ENCODE data around the gene PDGFB. TPM values are rescaled to one million over a fixed set of nuclear protein-coding genes. Genes with fewer than 3 reads are reported as not detected.

The PDGFB gene
- total RNA-seq, 1 experiment from 2014 or later = 9.2 TPM

DNA sequence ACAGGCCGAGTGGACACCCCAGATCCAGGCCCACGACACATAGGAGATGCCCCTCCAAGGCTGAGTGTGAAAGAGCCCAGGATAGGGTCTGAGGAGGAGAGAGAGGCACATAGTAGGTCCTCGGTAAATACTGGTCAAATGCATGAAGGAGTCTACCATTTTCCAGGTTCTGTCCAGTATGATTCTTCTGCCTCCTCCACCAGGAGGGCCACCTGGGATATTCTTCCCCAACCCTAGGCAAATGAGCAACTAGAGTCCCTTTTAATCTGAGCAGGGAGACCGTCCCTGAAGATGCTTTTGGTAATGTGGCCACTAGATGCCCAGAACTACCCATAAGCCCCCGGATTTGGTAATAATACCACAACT lies 6.7 kb downstream of the PDGFB start (continued):
- TF ChIP-seq ARID4B (CRISPR knock-in tag; IDR thresholded peaks at IDR 0.05; ENCODE audit: borderline replicate concordance) (no peak), SMAD4 (CRISPR knock-in tag; IDR thresholded peaks at IDR 0.05) (no peak), NFYB (CRISPR knock-in tag; conservative IDR thresholded peaks at IDR 0.05; ENCODE audit: low read depth) (no peak)
- TF ChIP-seq, protein P1, sequence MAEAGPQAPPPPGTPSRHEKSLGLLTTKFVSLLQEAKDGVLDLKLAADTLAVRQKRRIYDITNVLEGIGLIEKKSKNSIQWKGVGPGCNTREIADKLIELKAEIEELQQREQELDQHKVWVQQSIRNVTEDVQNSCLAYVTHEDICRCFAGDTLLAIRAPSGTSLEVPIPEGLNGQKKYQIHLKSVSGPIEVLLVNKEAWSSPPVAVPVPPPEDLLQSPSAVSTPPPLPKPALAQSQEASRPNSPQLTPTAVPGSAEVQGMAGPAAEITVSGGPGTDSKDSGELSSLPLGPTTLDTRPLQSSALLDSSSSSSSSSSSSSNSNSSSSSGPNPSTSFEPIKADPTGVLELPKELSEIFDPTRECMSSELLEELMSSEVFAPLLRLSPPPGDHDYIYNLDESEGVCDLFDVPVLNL (CRISPR knock-in tag; IDR thresholded peaks at IDR 0.05; ENCODE audit: borderline replicate concordance, low read depth) = no peak
- TF ChIP-seq, protein P2, sequence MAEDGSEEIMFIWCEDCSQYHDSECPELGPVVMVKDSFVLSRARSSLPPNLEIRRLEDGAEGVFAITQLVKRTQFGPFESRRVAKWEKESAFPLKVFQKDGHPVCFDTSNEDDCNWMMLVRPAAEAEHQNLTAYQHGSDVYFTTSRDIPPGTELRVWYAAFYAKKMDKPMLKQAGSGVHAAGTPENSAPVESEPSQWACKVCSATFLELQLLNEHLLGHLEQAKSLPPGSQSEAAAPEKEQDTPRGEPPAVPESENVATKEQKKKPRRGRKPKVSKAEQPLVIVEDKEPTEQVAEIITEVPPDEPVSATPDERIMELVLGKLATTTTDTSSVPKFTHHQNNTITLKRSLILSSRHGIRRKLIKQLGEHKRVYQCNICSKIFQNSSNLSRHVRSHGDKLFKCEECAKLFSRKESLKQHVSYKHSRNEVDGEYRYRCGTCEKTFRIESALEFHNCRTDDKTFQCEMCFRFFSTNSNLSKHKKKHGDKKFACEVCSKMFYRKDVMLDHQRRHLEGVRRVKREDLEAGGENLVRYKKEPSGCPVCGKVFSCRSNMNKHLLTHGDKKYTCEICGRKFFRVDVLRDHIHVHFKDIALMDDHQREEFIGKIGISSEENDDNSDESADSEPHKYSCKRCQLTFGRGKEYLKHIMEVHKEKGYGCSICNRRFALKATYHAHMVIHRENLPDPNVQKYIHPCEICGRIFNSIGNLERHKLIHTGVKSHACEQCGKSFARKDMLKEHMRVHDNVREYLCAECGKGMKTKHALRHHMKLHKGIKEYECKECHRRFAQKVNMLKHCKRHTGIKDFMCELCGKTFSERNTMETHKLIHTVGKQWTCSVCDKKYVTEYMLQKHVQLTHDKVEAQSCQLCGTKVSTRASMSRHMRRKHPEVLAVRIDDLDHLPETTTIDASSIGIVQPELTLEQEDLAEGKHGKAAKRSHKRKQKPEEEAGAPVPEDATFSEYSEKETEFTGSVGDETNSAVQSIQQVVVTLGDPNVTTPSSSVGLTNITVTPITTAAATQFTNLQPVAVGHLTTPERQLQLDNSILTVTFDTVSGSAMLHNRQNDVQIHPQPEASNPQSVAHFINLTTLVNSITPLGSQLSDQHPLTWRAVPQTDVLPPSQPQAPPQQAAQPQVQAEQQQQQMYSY (CRISPR knock-in tag; IDR thresholded peaks at IDR 0.05) = no peak

DNA sequence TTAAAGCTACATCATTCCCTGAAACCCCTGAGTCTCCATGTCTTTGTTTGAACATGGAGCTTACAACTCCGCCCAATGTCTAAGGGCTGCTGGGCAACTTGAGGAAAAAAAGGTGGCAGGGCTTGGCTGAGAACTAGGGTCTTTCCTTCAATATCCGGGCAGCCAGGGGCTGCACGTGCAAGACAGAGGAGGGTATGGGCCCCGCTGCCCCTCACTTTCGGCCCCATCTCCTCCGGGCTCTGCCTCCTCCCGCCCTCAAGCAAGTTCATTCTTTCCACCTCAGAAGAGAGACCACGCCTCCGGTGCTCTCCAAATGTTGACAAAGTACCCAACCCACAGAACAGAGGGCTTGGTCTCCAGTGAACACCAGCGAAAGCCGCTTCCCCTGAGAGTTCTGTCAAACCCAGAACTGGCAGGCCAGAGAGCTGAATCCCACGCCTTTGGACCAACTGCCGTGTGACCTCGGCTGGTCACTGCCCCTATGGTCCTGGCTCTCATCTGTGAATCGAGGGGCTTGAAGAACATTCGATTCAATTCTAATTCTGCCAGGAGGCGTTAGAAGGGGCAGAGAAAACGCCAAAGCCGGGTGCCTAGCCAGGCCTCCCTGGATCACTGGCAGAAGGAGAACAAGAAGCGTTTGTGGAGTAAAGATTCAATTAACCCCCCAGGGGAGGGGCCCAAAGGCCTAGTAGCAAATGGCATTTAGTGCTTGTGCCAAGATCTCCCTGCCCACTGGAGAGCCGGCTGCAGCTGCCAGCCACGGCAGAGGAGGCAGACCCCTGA lies 7.3 kb downstream of the PDGFB start:
- POLR2A ChIA-PET = interaction anchor here (0.6 to 1.3 kb wide), 3 partner anchors 28 to 139 kb away, joined by 3 to 6 read pairs (median 3); no protein-coding TSS in a partner anchor

More for the DNA sequence above, 7.3 kb downstream of the PDGFB start:
- no peaks in the 10 kb centered on the region for H3K9me3 Mint-ChIP-seq
- ATAC-seq (no peak), DNase-seq (ENCODE audit: low spot score) (no peak)
- no peak overlapping the region for H3K4me3 Mint-ChIP-seq
- peaks cover 62% of the 10 kb centered on the region for H3K27me3 Mint-ChIP-seq (ENCODE audit: low read depth)
- no peak for TF ChIP-seq ZNF121 (CRISPR knock-in tag; IDR thresholded peaks at IDR 0.05)
- no peak for TF ChIP-seq ZNF232 (CRISPR knock-in tag; IDR thresholded peaks at IDR 0.05)
- no peak for TF ChIP-seq FOXP1 (CRISPR knock-in tag; IDR thresholded peaks at IDR 0.05; ENCODE audit: borderline replicate concordance)
- TF ChIP-seq, protein P3, sequence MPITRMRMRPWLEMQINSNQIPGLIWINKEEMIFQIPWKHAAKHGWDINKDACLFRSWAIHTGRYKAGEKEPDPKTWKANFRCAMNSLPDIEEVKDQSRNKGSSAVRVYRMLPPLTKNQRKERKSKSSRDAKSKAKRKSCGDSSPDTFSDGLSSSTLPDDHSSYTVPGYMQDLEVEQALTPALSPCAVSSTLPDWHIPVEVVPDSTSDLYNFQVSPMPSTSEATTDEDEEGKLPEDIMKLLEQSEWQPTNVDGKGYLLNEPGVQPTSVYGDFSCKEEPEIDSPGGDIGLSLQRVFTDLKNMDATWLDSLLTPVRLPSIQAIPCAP (CRISPR knock-in tag; IDR thresholded peaks at IDR 0.05) = no peak
- no peak for TF ChIP-seq NR2C2 (CRISPR knock-in tag; IDR thresholded peaks at IDR 0.05)
- TF ChIP-seq SMAD3 (CRISPR knock-in tag; IDR thresholded peaks at IDR 0.05; ENCODE audit: borderline replicate concordance) = no peak
- TF ChIP-seq, protein P4, sequence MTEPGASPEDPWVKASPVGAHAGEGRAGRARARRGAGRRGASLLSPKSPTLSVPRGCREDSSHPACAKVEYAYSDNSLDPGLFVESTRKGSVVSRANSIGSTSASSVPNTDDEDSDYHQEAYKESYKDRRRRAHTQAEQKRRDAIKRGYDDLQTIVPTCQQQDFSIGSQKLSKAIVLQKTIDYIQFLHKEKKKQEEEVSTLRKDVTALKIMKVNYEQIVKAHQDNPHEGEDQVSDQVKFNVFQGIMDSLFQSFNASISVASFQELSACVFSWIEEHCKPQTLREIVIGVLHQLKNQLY (CRISPR knock-in tag; IDR thresholded peaks at IDR 0.05) = no peak
- TF ChIP-seq NFATC4 (CRISPR knock-in tag; IDR thresholded peaks at IDR 0.05) = no peak
- no peak for TF ChIP-seq ZNF532 (CRISPR knock-in tag; IDR thresholded peaks at IDR 0.05; ENCODE audit: borderline replicate concordance)
- TF ChIP-seq ETV6 (CRISPR knock-in tag; IDR thresholded peaks at IDR 0.05) = no peak
- TF ChIP-seq CREB1 (CRISPR knock-in tag; IDR thresholded peaks at IDR 0.05) = no peak
- no peak for TF ChIP-seq ZNF317 (CRISPR knock-in tag; IDR thresholded peaks at IDR 0.05; ENCODE audit: borderline replicate concordance, low read depth)
- TF ChIP-seq EMX1 (CRISPR knock-in tag; IDR thresholded peaks at IDR 0.05) = no peak
- H3K4me1 Mint-ChIP-seq = peaks cover 58% of the 10 kb centered on the region
- peaks cover 4% of the 10 kb centered on the region; the same call in 1 of the 2 replicates for H3K36me3 Mint-ChIP-seq
- no peak overlapping the region for H3K27ac Mint-ChIP-seq
- CTCF ChIA-PET = interaction anchor here (0.7 to 2.7 kb wide), 3 partner anchors 23 to 69 kb away, joined by 3 to 10 read pairs (median 8); no protein-coding TSS in a partner anchor

Measured in WTC11 (cell line).